ENCODE results near the gene ADGRA1. TPM values are rescaled to one million over a fixed set of nuclear protein-coding genes. Genes with fewer than 3 reads are reported as not detected.
A peak's percentile ranks its signal among the peaks of the same experiment; 100 is the strongest.

The ADGRA1 gene
- total and polyA plus RNA-seq, 4 donors, result 3.4 to 31.1 (median 16.1) TPM

GRCh38 chr10:133060881-133061280, 26.8 kb upstream of the ADGRA1 start:
- 86% methylated on average over 11 of the region's 12 CpGs for WGBS (ENCODE audit: insufficient coverage)
- Histone ChIP-seq H3K4me3 (ENCODE audit: low read depth, low read length) (no peak overlapping the region), H3K27me3 (ENCODE audit: control insufficient read depth, insufficient read depth, low read length) (no peaks in the 10 kb centered on the region), H3K9me3 (ENCODE audit: control insufficient read depth, insufficient read depth, low read length) (no peaks in the 10 kb centered on the region), H3K27ac (ENCODE audit: low read depth, low read length) (no peak overlapping the region), H3K36me3 (ENCODE audit: control insufficient read depth, insufficient read depth, low read length) (no peaks in the 10 kb centered on the region), H3K4me1 (ENCODE audit: control insufficient read depth, insufficient read depth, low read length) (no peaks in the 10 kb centered on the region)
- DNase-seq (ENCODE audit: low read depth in 4 of 6, low spot score in 6 of 6), result no peak

GRCh38 chr10:133061296-133062038, 26.3 kb upstream of the ADGRA1 start:
- no peaks in the 10 kb centered on the region for H3K36me3 ChIP-seq (ENCODE audit: control insufficient read depth, insufficient read depth, low read length)
- no peaks in the 10 kb centered on the region for H3K9me3 ChIP-seq (ENCODE audit: control insufficient read depth, insufficient read depth, low read length)
- no peaks in the 10 kb centered on the region for H3K4me1 ChIP-seq (ENCODE audit: control insufficient read depth, insufficient read depth, low read length)
- H3K27me3 ChIP-seq (ENCODE audit: control insufficient read depth, insufficient read depth, low read length), result no peaks in the 10 kb centered on the region
- H3K4me3 ChIP-seq (ENCODE audit: low read depth, low read length), result no peak overlapping the region
- WGBS (ENCODE audit: insufficient coverage), result 91% methylated on average over 22 of the region's 23 CpGs
- no peak overlapping the region for H3K27ac ChIP-seq (ENCODE audit: low read depth, low read length)
- DNase-seq (ENCODE audit: low read depth in 4 of 6, low spot score in 6 of 6), result no peak

GRCh38 chr10:133062085-133062484, 25.6 kb upstream of the ADGRA1 start:
- WGBS (ENCODE audit: insufficient coverage), result 90% methylated on average over 23 of the region's 23 CpGs
- Histone ChIP-seq H3K9me3 (ENCODE audit: control insufficient read depth, insufficient read depth, low read length) (no peaks in the 10 kb centered on the region), H3K27ac (ENCODE audit: low read depth, low read length) (no peak overlapping the region), H3K36me3 (ENCODE audit: control insufficient read depth, insufficient read depth, low read length) (no peaks in the 10 kb centered on the region), H3K27me3 (ENCODE audit: control insufficient read depth, insufficient read depth, low read length) (no peaks in the 10 kb centered on the region), H3K4me3 (ENCODE audit: low read depth, low read length) (no peak overlapping the region), H3K4me1 (ENCODE audit: control insufficient read depth, insufficient read depth, low read length) (no peaks in the 10 kb centered on the region)
- no peak for DNase-seq (ENCODE audit: low read depth in 4 of 6, low spot score in 6 of 6)

DNA sequence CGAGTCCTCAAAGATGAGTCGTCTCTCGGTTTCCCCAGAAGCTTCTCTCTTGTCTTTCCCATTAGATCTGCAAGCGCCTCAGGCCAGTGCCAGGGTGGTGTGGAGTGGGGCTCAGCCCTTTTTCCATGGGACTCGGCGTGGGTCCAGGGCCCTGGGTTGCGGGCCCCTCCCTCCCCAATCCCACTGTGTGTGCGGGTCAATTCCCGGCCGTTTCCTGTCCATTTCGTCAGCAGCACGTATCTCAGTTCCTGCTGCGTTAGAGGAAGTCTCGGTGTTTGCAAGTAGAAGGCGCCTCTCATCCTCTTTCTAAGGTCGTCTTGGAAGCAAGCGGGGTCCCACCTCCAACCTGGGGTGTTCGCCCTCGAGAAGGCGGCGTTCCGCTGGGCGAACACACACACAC, 25.1 kb upstream of the ADGRA1 start:
- WGBS (ENCODE audit: insufficient coverage), result 65% methylated on average over 16 of the region's 23 CpGs
- Histone ChIP-seq H3K27ac (ENCODE audit: low read depth, low read length) (no peak overlapping the region), H3K27me3 (ENCODE audit: control insufficient read depth, insufficient read depth, low read length) (no peaks in the 10 kb centered on the region), H3K4me1 (ENCODE audit: control insufficient read depth, insufficient read depth, low read length) (peaks cover 2% of the 10 kb centered on the region), H3K36me3 (ENCODE audit: control insufficient read depth, insufficient read depth, low read length) (no peaks in the 10 kb centered on the region), H3K9me3 (ENCODE audit: control insufficient read depth, insufficient read depth, low read length) (no peaks in the 10 kb centered on the region), H3K4me3 (ENCODE audit: low read depth, low read length) (no peak overlapping the region)
- DNase-seq (ENCODE audit: low read depth in 4 of 6, low spot score in 6 of 6), result no peak

DNA sequence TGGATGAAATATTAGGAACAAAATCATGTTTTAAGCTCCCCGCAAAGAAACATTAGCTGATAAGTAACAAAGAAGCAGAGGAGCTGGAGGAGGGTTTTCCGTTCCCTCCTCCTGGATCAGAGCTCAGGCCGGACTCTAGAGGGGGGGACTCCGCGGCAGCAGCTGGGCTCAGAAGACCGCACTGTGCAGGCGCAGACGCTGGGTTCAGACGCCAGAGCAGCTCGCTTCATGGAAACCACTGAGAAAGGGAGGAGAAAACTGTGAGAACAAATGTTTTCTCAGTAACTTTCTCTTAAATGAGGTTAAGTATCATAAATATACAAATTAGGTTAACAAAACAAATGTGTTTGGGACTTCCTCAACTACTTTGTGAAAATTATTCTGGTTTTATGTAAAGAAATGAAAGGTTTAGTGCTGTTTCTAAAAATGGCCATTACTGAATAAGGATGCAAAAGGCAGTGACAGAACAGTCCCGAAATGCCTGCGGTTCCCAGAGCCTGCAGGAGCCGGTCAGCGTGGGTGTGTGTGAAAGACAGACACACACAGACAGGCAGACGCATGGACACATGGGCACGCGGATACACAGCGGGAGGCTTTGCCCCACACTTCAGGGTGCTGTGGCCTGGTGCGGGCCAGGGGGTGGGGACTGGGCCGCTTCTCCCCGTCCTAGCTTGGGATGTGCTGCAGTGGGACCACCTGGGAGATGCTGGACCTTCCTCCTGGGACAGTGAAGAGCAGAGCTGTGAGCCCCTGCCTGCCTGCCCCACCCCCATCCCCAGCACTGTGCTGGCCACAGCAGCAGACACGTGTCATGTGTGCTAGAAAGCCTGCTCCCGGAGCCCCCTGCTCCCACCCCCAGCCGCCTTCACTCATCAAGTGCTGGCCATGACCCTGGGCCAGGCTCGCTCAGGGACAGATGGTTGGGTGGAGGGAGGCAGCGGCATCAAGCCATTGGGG, 20.3 kb upstream of the ADGRA1 start:
- DNase-seq (ENCODE audit: low read depth in 4 of 6, low spot score in 6 of 6), result no peak
- peaks cover 33% of the 10 kb centered on the region for H3K4me1 ChIP-seq (ENCODE audit: control insufficient read depth, insufficient read depth, low read length)
- H3K27me3 ChIP-seq (ENCODE audit: control insufficient read depth, insufficient read depth, low read length), result no peaks in the 10 kb centered on the region
- no peaks in the 10 kb centered on the region for H3K9me3 ChIP-seq (ENCODE audit: control insufficient read depth, insufficient read depth, low read length)
- no peak overlapping the region for H3K27ac ChIP-seq (ENCODE audit: low read depth, low read length)
- H3K4me3 ChIP-seq (ENCODE audit: low read depth, low read length), result no peak overlapping the region
- 64% methylated on average over 13 of the region's 26 CpGs for WGBS (ENCODE audit: insufficient coverage)
- H3K36me3 ChIP-seq (ENCODE audit: control insufficient read depth, insufficient read depth, low read length), result peaks cover 3% of the 10 kb centered on the region

DNA sequence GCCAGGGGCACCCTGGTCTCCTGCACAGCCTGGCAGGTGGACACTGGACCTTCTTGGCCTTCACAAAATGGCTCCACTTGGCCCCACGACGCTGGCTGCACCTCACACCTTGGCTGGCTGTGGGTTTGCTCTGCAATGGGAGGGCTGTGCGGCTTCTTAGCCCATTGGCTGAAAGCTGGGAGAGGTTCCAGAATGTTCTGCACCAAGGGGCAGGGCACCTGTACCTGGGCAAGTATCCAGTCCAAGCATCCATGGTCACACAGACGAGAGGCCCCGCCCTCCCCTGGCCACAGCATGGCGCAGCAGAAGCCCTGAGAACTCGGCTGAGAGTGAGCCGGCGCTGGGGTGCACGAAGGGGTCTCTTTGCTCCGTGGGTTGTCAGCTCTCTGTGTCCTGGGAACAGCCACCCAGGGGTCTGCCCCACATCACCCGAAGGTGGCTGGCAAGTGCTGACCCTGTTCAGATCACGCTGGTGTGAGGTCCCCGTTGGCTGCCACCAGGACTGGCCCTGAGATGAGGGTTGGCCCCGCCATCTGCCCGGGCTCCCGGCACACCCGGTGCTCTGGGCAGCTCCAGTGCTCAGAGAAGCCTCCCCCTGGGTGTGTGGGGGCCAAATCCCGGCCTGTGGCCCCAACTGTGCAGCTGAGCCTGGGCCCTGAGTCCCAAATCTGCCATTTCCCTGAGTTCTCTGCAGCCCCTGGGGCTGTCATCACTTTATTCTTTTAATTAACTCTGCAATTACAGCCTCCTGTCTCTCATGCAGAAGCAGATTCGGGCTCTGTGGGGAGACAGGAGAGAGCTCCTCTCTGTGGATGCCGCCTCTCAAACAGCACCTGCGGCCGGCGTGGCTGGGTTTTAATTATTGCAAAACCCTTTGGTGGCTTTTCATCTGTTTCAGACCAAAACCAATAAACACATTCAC, 19.4 kb upstream of the ADGRA1 start:
- H3K4me1 ChIP-seq (ENCODE audit: control insufficient read depth, insufficient read depth, low read length), result peaks cover 43% of the 10 kb centered on the region
- no peaks in the 10 kb centered on the region for H3K9me3 ChIP-seq (ENCODE audit: control insufficient read depth, insufficient read depth, low read length)
- no peak overlapping the region for H3K27ac ChIP-seq (ENCODE audit: low read depth, low read length)
- peaks cover 3% of the 10 kb centered on the region for H3K36me3 ChIP-seq (ENCODE audit: control insufficient read depth, insufficient read depth, low read length)
- no peaks in the 10 kb centered on the region for H3K27me3 ChIP-seq (ENCODE audit: control insufficient read depth, insufficient read depth, low read length)
- H3K4me3 ChIP-seq (ENCODE audit: low read depth, low read length), result no peak overlapping the region
- WGBS (ENCODE audit: insufficient coverage), result 69% methylated on average over 22 of the region's 24 CpGs
- DNase-seq (ENCODE audit: low read depth in 4 of 6, low spot score in 6 of 6), result peak in 1 of 6 donors; percentile 85

- Histone ChIP-seq H3K27me3 (ENCODE audit: control insufficient read depth, insufficient read depth, low read length) (no peaks in the 10 kb centered on the region), H3K27ac (ENCODE audit: low read depth, low read length) (no peak overlapping the region), H3K9me3 (ENCODE audit: control insufficient read depth, insufficient read depth, low read length) (no peaks in the 10 kb centered on the region), H3K36me3 (ENCODE audit: control insufficient read depth, insufficient read depth, low read length) (peaks cover 3% of the 10 kb centered on the region), H3K4me1 (ENCODE audit: control insufficient read depth, insufficient read depth, low read length) (peaks cover 43% of the 10 kb centered on the region), H3K4me3 (ENCODE audit: low read depth, low read length) (no peak overlapping the region)
- 66% methylated on average over 22 of the region's 23 CpGs for WGBS (ENCODE audit: insufficient coverage)
- no peak for DNase-seq (ENCODE audit: low read depth in 4 of 6, low spot score in 6 of 6)
Observed at GRCh38 chr10:133069033-133069525, 18.6 kb upstream of the ADGRA1 start.

DNA sequence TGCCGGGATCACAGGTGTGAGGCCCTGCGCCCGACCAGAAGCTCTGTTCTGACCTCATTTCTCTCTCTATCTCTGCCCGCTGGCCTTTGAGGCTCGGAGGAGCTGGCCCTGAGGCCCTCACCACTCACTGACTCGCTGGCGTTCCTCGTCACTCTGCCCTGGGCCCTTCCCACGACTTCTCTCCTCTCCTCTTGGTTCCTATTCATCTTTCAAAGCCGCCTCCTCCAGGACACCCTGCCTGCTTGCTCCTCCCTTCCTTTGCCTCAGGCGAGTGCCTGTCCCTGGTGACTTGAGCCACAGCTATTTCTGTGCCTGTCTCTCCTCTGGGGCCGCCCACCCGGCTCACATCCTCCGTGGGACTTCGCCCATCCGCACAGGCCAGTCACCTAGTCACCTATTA, 17.3 kb upstream of the ADGRA1 start:
- Histone ChIP-seq H3K4me1 (ENCODE audit: control insufficient read depth, insufficient read depth, low read length) (peaks cover 43% of the 10 kb centered on the region), H3K27ac (ENCODE audit: low read depth, low read length) (no peak overlapping the region), H3K27me3 (ENCODE audit: control insufficient read depth, insufficient read depth, low read length) (no peaks in the 10 kb centered on the region), H3K36me3 (ENCODE audit: control insufficient read depth, insufficient read depth, low read length) (peaks cover 3% of the 10 kb centered on the region), H3K9me3 (ENCODE audit: control insufficient read depth, insufficient read depth, low read length) (no peaks in the 10 kb centered on the region), H3K4me3 (ENCODE audit: low read depth, low read length) (no peak overlapping the region)
- no peak for DNase-seq (ENCODE audit: low read depth in 4 of 6, low spot score in 6 of 6)
- 85% methylated on average over 16 of the region's 16 CpGs for WGBS (ENCODE audit: insufficient coverage)

GRCh38 chr10:133070810-133071209, 16.9 kb upstream of the ADGRA1 start:
- DNase-seq (ENCODE audit: low read depth in 4 of 6, low spot score in 6 of 6), result no peak
- Histone ChIP-seq H3K27me3 (ENCODE audit: control insufficient read depth, insufficient read depth, low read length) (no peaks in the 10 kb centered on the region), H3K4me1 (ENCODE audit: control insufficient read depth, insufficient read depth, low read length) (peaks cover 43% of the 10 kb centered on the region), H3K9me3 (ENCODE audit: control insufficient read depth, insufficient read depth, low read length) (no peaks in the 10 kb centered on the region), H3K36me3 (ENCODE audit: control insufficient read depth, insufficient read depth, low read length) (peaks cover 3% of the 10 kb centered on the region), H3K4me3 (ENCODE audit: low read depth, low read length) (no peak overlapping the region), H3K27ac (ENCODE audit: low read depth, low read length) (no peak overlapping the region)
- WGBS (ENCODE audit: insufficient coverage), result 83% methylated on average over 21 of the region's 21 CpGs

Data from spinal cord (tissue), 10 donors.